ENCODE data around the gene TMEM207.
"Not testable (repeated sequence)": the region's sequence is repeated elsewhere in the genome, so short reads cannot be mapped to it uniquely, and the experiment has no call there.

TMEM207 gene

DNA sequence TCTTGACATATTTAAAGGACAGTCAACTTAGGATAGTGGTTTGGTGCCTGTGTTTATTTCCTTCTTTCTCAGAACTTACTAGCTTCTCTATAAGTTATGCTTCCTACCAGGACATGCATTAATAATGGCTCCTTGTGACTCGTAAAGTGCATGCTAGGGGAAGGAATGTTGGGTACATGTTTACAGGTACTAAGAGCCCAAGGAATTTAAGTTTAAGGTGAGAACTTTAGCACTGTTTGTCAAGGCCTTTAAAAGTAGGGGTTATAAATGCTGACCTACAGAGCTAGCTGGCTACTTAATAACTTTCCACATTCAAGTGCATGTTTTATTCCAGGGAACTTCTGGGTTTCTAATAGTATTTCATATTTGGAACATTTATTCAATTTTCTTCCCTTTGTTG lies at the start of gene TMEM207:
TMEM207 (minus strand) TSS at position 101 of the 400 bp plus-strand sequence; CDS start at position 9, 92 bp downstream.
- no peak for DNase-seq

DNA sequence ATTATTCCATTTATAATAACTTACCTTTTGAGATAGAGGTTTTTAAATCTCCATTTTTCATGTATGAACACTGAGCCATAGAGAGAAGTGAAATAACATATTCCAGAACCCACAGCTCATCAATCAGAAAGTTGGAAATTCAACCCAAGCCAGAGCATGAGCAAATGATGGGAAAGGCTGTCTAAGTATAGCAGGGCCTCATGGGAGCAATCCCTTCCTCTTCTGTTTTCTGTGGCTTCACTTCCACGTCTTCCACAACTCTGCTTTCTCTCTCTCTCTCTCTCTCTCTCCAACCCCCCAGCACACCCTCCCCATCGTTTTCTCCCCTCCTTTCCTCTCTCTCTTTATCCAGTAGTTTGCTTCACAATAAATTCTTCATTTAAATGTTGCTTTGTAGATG lies 49.4 kb upstream of the TMEM207 start:
- no peak for DNase-seq

DNA sequence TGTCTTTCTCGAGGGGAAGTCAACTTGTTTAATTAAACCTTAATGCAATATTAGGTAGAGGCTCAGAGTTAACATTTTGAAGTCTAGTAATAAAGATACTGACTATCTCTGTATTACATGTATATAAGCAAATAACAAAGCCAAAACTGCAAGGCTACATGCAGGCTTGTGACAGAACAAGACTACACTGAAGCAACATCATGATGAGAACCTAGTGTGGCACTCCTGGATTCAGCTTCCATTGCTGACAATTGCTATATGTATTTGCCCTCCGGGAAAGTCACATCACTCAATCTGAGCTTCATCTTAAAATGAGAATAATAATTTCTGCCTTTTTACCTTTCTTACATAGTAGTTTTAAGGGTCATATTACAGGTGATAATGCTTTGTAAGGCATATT lies 48.6 kb upstream of the TMEM207 start:
- no peak for DNase-seq

DNA sequence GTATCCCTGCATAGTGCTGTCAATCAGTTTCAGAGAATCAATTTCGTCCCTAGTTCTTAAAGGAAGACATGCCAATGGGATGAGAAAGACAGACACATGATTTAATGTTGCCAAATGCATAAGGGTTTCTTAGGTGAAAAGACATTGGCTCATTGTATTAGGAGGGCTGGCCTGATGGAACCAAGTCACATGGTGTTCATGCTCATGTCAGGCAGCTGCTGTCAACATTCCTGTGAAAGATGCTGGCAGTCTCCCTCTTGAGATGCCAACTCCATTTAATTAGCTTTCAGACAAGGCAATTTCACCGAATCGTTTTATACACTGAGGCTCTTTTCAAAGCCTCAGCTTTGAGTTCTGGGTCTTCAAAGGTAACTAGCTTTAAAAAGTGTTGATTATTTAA lies 48.1 kb upstream of the TMEM207 start:
- peak in 2 of 51 donors; percentile 1 to 11 for DNase-seq

DNA sequence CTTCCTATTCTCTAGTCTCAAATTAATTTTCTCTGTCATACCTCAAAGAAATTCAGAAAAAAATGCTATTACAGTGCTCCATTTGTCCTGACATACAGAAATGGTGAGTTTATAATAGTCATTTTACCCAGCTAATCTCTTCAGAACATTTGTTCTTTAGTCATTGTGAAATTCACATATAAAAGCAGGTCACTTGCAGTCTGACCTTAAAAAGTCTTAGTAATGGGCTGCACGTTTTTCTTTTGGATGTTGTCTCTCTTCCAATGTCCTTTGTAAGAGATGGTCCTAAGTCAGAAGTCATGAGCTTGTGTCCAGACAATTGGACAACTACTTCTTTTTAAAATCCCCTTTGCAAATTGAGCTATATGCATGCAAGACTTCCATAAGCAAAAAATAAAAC lies 47.2 kb upstream of the TMEM207 start:
- no peak for DNase-seq

DNA sequence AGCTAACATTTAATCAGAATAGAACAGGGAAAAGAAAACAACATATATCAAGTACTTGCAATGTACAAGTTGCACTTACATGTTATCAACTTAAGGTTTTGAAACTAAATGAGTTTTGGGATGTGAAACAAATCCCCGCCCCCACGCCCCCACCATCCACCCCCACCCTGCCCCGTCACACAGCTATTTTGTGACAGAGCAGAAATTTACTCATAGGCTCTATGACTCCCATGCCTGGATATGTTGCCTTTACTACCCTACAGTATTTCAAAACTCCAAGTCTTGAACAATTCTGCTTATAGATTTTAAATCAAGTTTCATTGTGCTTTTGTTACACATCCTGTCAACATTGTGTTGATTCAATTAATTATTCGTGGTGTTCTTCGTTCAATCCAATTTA lies 46.1 kb upstream of the TMEM207 start:
- no peak for DNase-seq

DNA sequence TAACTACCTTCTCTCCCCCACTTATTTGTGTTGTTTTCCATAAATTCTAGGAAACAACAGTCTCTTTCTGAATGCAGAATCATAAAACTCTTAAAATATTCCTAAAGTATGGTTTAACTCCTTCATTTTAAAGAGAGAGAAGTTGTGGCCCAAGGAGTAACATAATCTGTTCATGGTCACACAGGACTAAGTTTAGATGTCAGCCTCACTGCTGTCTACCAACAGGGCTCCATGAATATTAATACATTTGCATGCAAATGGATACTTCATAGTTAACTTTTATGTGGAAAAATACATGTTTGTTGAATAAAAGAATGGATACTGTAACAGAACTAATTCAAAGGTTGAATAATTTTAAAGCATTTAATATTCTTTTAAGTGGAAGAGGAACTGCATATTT lies 45.7 kb upstream of the TMEM207 start:
- DNase-seq: no peak

DNA sequence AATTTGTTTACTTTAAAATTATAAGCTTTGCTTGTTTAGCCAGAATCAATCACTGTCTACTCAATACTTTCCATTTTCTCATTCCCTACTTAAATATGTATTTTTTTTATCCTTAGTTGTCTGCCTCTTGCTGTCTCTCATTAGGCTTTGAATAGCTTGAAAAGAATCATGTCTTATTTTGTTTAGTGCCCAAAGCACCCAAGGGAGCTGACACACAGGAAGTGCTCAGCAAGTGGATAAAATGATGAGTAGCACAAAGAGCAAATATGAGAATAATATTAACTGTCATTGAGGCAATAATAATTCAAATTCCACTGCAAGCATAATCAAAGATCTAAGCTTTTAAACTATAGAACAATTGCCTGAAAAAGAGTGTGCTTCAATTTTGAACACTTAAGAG lies 45.2 kb upstream of the TMEM207 start:
- no peak for DNase-seq

DNA sequence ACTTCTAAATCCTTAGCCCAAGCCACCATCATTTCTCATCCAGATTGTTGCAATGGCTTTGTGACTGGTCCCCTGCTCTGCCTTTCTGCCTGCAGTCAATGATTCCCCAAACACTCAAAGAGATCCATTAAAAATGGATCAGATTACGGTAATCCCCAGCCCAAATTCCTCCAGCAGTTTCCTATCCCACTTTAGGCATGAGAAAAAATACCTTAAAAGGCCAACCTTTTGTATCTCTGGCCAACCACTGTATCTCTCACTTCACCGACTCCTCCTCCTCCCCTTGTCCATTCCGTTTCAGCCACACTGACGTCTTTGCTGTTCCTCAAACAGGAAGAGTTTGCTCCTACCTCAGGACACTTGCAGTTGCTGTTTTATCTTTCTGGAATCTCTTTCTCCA lies 43.3 kb upstream of the TMEM207 start:
- no peak for DNase-seq

DNA sequence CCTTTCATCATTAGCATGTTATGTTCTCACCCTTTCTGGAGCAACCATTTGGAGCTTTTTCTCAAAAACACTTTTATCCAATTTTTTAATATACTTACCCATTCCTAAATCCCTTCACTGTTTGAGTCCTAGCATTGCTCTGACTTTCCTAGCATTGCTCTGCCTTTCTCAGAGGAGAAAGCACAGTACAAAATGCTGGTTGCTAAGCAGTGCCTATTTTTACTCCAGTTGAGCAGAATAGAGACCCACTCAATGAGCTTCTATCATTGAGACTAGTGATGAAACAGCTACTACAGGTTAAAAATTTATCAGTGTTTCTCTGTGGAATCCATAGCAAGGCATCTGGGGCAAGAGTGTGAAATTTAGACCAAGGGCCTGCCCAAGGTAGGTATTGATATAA lies 42.4 kb upstream of the TMEM207 start:
- DNase-seq: peak in 1 of 51 donors; percentile 8

DNA sequence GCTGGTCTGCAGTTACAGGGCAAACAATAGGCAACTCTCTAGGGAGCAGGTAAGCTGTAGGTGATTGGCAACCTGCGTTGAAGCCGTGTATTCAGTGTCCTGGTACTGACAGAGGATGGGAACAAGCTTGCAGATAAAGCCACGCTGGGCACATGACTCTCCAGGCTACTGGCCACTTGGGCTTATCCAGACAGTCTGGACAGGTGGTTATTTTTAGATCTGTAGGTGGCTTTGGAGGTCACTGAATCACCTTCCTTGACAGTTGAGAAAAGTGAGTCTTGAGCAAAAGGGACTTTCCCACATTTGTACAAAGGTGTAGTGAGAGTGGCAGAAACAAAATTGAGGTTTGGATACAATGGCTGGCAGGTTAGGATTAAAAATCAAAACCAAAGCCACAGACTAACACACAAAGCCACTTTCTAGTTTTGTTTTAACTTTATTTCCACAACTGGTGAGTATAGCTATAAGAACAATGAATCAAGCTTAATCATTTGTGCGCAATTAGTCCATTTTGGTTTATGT lies 41.9 kb upstream of the TMEM207 start:
- no peak for DNase-seq

DNA sequence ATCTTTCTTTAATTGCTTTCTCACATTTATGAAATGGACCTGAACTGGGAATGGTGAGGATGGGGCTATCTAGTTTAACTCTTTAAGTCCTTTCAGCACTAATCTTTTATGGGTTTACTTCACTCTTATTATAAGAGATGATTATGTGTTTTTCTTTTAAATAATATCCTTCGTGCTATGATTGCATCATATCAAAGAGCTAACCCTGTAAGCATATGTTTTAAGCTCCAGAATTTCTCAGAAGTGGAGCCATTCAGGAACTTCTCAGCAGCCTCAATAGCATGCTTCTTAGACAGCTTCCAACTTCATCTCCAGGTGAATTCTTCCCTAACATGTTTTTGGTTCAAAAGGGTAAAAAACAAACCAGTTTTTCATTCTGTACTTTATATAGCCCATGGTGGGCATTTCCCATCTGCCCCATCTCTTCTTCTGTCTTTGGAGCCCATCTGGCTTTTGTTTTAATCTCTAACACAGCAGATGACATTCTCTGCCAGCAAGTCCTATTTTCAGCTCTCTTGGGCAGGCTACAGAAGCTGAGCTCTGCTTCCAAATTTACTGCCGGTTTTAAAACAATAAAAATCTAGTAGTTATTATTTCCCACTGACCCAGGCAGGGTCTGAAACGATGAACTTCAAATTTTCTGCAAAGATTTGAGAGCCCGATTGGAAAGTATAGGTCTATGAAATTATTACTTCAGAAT lies 37.4 kb upstream of the TMEM207 start:
- no peak for DNase-seq

DNA sequence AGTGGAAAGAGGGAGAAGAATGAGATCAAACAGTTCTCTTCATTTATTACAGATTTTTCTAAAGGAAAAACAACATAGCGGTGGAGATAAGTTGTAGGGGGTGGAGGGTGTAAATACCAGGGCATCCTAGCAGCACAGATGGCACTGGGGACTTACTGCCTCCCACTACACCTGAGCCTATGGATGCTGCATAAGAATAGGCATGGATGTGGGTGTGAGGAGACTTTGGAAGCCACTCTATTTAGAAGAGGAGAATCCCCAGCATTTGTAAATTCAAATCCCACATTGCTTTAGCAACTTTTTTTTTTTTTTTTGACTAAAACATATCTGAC lies 36.8 kb upstream of the TMEM207 start:
- DNase-seq: no peak

DNA sequence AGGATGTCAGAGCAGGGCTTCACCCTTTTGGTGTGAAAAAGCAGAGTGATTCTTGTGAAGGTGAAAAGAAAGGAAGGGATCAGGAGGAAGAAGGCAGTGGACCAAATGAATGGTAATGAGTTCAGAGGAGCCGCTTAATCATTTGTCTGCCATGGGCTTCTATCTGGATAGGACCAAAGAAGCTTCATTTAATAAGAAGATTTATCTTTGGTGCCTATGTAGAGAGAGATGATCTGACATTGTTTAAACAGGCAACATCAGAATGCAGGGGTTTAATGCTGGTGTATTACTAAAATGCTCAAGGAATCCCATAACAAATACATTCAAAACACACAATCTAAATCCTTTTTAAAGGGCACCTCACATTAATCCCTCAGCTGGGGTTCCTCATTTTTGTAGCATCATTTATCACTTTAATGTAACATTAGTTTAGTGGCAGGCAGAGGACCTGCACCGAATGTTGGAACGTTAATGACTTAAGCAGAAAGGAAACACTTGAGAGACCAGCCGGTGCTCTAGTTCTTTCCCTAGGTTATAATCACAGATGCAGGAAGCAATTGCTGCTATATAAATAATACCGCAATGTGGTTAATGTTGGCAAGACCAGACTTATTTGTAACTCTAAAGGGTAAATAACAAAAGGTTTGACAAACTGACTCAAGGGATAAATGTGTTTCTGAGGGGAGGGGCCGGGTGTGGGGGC lies 36.3 kb upstream of the TMEM207 start:
- DNase-seq: no peak

DNA sequence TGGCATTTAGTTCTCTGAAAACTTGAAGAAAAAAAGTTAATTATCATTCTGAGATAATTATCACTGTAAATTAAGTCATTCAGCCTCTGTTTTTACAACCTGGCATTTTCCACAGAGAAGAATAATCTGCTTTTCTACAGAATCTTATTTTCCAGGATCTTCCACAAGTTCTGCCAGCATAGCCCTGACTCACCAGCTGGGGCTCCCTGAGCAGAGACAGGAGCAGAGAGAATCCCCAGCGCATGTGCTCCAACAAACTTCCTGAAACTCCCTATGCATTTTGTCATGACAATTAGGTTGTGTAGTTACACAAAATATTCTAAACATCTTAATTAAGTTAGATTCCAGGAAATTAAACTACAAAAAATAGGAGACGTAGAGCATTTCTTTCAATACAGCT lies 32.1 kb upstream of the TMEM207 start:
- no peak for DNase-seq

DNA sequence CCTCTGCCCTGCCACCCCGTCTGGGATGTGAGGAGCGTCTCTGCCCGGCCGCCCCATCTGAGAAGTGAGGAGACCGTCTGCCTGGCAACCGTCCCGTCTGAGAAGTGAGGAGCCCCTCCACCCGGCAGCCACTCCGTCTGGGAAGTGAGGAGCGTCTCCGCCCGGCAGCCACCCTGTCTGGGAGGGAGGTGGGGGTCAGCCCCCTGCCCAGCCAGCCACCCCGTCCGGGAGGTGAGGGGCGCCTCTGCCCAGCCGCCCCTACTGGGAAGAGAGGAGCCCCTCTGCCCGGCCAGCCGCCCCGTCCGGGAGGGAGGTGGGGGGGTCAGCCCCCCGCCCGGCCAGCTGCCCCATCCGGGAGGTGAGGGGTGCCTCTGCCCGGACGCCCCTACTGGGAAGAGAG lies 23.6 kb upstream of the TMEM207 start:
- not testable (repeated sequence) for DNase-seq

DNA sequence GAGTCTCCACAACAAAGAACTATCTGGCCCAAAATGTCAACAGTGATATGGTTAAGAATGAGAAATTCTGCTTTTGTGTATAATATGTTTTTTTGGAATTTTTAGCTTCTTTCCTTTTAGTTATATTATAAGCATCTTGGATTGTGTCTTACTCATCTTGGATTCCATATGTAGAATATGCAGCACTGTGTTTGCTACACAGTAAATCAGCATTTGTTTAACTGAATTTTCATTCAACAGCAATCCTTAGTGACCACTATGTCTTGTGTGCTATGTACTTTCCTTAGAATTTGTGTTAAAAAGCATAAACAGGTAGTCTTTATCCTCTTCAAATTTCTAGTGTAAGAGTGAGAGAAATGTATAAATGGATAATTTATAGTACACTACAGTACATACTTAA lies 18.2 kb upstream of the TMEM207 start:
- DNase-seq: no peak

DNA sequence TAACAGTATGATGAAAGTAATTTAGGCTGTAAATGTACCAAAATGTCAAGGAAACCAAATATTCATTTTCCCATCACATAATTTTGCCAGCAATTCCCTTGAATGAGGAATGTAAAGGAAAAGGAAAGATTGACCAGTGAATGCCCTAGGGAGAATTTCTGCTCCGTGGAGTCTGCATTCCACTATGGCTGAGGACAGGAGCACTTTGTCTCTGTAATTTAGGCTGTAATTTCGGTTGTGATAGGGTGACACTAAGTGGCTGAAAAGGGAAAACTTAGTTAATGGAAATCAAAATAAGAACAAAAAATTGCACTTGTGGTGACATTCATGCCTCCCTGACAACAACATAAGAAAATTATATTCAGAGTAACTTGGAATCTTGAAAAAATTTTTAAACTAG lies 8.3 kb upstream of the TMEM207 start:
- DNase-seq: no peak

DNA sequence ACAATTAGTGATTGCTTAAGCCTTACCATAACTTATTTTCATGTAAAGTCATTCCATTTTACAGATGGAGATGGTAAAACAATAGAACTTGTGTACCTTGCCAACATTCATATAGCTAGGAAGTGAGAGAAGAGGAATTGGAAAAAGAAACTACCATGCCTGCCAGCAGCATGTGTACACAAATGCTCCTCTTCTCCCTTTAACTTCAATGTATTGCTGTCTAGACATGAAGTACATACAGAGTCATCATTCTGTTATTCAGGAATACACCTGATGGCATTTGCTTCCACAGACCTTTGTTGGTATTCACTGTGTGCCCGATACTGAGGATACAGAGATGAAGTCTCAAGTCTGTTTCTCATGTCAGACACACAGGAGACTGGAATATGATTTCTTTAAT lies 7.1 kb upstream of the TMEM207 start:
- DNase-seq: no peak

DNA sequence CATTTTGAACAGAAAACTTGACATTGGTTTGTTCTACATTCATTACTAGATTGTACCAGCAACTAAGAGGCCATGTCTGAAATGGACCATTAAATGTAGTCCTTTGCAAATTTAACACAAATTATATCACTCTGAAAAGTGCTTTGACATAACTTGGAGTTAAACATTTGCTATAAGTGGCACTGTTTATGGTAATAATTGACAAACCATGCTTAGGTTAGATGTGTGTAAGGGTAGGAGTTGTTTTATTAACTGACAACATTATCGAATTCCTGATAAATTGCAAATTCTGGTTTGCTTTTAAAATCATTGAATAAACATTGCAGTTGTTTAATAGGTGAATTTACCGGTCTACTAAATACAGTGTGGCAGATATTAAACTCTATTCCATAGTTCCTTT lies 6.1 kb upstream of the TMEM207 start:
- DNase-seq: no peak

DNA sequence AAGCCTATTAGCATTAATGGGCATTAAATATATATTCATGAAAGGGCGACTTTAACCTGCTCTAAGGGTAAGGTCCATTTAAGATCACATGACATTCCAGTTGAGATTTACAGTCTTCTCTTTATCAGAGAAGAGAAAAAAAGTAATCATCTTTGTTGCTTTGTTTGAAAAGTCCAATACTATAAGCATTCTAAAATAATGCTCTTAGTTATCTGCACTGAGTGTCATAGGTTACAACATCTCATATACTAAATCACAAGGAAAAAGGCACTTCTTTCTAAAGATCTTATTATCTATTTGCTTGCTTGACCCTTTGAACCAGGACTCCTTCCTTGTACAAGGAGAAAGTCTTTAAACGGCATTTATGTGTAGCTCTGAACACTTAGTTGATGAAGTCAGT lies 1.4 kb downstream of the TMEM207 start:
- no peak for DNase-seq

DNA sequence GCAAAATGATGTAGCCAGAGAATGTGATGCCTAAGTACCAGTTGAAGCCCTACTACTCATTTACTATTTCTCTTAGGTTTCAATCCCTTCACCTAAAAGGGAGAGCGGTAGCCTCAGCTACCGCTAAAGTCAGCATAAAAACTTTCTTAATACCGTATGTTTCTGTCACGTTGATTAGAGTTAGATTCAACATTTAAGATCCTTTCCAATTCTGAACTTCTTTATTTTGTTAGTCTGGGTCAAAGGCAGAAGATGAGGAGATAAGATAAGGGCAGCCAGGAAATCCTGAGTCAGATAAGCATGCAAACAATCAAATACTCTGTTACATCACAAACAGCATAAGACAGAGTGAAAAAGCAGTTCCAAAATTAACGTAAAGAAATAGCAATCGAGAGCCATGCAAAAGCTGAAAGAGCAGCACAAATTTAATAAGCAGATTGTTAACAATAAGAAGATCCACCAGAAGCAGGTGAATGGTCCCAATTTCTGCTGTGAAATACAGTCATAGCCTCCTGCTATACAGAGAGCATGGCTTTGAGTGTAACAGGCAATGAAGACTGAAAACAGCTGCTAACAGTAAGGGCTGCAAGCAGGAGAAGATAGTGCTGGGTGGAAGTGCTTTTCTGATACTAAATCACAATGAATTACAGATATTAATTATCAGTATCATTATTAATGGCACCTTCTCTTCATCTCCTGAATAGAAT lies 3.0 kb downstream of the TMEM207 start:
- no peak for DNase-seq

Data from hypothalamus (tissue), 51 donors.